ENCODE measurements around the gene TMEM45A. TPM values are rescaled to one million over a fixed set of nuclear protein-coding genes. Genes with fewer than 3 reads are reported as not detected.

Gene TMEM45A
- total RNA-seq, 1 experiment from 2014 or later: 41.0 TPM

DNA sequence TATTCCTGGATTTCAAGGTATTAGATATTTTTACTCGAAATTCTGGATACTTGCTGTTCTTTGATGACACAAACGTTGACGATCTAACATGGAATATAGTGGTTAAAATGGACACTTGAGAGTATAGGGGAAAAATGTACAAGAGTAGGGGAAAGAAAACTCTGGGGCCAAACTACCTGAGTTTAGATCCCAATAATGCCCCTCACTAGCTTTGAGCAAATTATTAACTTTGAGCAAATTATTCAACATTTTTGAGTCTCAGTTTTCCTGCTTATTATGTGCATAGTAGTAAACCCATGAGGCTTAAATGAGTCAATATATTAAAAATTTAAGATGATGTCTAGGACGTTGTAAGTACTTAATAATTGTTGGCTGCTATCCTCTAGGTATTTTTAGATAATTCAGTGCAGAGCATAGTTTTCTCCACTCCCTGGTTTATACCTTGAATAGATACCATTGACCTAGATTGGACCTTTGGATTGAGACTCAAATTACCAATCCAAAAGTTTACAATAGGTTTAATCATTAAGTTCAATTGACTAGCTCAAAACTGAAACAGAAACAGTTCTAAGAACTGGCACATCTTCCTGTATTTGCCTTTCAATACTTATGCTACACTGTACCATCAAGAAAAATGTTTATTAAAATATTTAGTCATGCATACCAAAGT is 121.4 kb downstream of the TMEM45A start:
- no peak for DNase-seq (ENCODE audit: low read depth)

DNA sequence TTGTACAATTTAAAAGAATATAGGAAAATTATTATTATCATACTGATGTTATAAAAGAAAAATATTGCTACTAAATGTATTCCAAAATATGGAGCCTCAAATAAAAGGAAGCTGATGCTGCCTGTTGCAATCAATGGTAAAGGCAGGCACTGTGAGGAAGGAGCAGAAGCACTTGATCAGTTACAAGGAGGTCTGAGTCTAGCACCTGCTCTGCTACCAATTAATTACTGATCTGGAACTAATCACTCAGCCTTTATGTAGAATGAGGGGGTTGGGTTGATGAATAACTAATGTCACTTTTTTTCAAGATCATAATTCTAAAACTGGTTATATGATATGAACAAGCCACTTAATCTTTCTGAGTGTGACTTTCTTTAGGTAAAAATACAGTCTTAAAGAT is 122.5 kb downstream of the TMEM45A start:
- no peak for DNase-seq (ENCODE audit: low read depth)

DNA sequence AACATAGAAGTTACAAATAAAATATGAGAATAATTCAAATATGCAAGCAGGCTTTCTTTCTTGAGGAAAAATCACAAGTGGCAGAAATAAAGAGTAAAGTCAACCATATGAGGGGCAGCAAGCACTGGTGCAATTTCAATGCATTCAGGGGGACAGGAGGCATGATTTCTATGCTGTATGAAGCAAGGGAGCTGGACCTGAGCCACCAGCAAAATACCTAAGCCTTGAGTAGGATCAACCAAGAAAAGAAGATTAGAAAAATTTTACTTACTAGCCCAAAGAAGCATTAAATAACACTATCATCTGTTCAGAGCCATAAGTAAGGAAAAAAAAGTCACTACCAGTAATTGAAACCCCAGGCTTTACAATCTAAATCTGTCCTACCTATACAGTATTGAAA is 123.3 kb downstream of the TMEM45A start:
- DNase-seq (ENCODE audit: low read depth): peak; percentile 27

DNA sequence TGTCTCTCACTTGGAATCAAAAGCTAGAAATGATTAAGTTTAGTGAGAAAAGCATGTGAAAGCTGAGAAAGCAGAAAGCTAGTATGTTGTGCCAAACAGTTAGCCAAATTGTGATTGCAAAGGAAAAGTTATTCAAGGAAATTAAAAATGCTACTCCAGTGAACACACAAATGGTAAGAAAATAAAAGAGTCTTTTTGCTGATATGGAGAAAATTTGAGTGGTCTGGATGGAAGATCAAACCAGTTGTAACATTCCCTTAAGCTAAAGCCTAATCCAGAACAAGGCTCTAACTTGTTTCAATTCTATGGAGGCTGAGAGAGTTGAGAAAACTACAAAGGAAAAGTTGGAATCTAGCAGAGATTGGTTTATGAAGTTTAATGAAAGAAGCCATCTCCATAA is 128.8 kb downstream of the TMEM45A start:
- no peak for DNase-seq (ENCODE audit: low read depth)

Other genes starting within 250 kb of the TMEM45A start
- 79.3 and 81.2 TPM in 2 replicates for gene TBC1D23, start 231.6 kb upstream of the TMEM45A start, total RNA-seq (2014; rRNA removed; shearing (Covaris generic))
- 36.0 and 48.4 TPM in 2 replicates for gene NIT2, start 157.9 kb upstream of the TMEM45A start, total RNA-seq (2014; rRNA removed; shearing (Covaris generic))
- gene TOMM70, start 91.5 kb upstream of the TMEM45A start, total RNA-seq (2014; rRNA removed; shearing (Covaris generic)): 59.3 and 92.9 TPM in 2 replicates
- 7.1 and 11.2 TPM in 2 replicates for gene LNP1, start 91.1 kb upstream of the TMEM45A start, total RNA-seq (2014; rRNA removed; shearing (Covaris generic))
- not detected in 2 replicates for gene ADGRG7, start 117.0 kb downstream of the TMEM45A start, total RNA-seq (2014; rRNA removed; shearing (Covaris generic))
- 175 and 189 TPM in 2 replicates for gene TFG, start 216.9 kb downstream of the TMEM45A start, total RNA-seq (2014; rRNA removed; shearing (Covaris generic))